Ovary (tissue), 9 donors: ENCODE measurements around the gene ARAP3. TPM values are rescaled to one million over a fixed set of nuclear protein-coding genes. Genes with fewer than 3 reads are reported as not detected.

Experiments
- DNase-seq, 5 donors: peaks; one replicate each; pipeline ENCODE4 v3.0.0-alpha.2; 2019 to 2020
- H3K27ac ChIP-seq, 2 donors: fragments of 200-600 bp; one replicate each; pipeline versions ENCODE4 v1.5.1 to v1.8.0; 2019 to 2022
- H3K27me3 ChIP-seq: fragments of 200-600 bp; one replicate; pipeline ENCODE4 v1.8.0; 2022
- H3K36me3 ChIP-seq: fragments of 200-600 bp; sonication (generic); one replicate; pipeline ENCODE4 v1.5.1; 2019
- H3K4me1 ChIP-seq: one replicate; pipeline ENCODE4 v1.8.1; 2013; ENCODE audit warnings: mild to moderate bottlenecking, moderate library complexity; ENCODE audit not compliant: insufficient read depth
- H3K4me3 ChIP-seq: fragments of 200-600 bp; sonication (generic); one replicate; pipeline ENCODE4 v1.5.1; 2017
- H3K9me3 ChIP-seq, 2 donors: fragments of 200-600 bp in 1 of 2; sonication (generic) in 1 of 2; one replicate each; pipeline versions ENCODE4 v1.5.1 to v1.8.1; 2013 to 2019; ENCODE audit warnings: mild to moderate bottlenecking in 1 of 2, moderate library complexity in 1 of 2
- EP300 ChIP-seq: sonication (generic); formaldehyde crosslinking; IDR thresholded peaks from one replicate; pipeline ENCODE4 v1.6.1; 2017; ENCODE audit warnings: antibody characterized with exemption
- POLR2A ChIP-seq: fragments of 450-650 bp; IDR thresholded peaks from one replicate; pipeline ENCODE4 v1.6.1; 2017; ENCODE audit warnings: antibody characterized with exemption, mild to moderate bottlenecking, moderate library complexity
- WGBS, 3 donors: extraction: QIAGEN DNeasy Blood & Tissue Kit in 1 of 3; methylation state at CpG; one replicate each; pipeline versions ENCODE4 v1.1.5 to v1.1.7; 2013 to 2017; 5-methylcytosine and 5-hydroxymethylcytosine counted together
- intact Hi-C, 4 donors: fragments of 100-400 bp; cut with DNase I; formaldehyde crosslinking; loops; one replicate each; pipeline versions ENCODE4 v1.11.0 to v1.15.1; 2022 to 2023
- polyA plus RNA-seq, 2 donors: library from polyadenylated mRNA; stranded (reverse); fragments of 200-250 nt in 1 of 2; fragments of 350-450 nt in 1 of 2; fragmentation: Illumina TruSeq in 1 of 2; extraction: RNeasy Lipid Tissue Mini Kit (QIAGEN cat#74804) in 1 of 2; gene quantifications; one replicate each; pipeline ENCODE4 v1.2.3, GENCODE V29; 2013 to 2014
- total RNA-seq, 7 donors: library from RNA; depleted of rRNA in 2 of 7; stranded (reverse); fragments of >200 nt in 2 of 7; fragmentation: NEBNext Ultra II Directional in 3 of 7; extraction: Animal tissue kit (Norgen Biotek cat#: 25700) in 3 of 7; gene quantifications; one replicate each; pipeline versions ENCODE4 v1.1.0 to v1.2.4, GENCODE V29; 2016 to 2023
- TF ChIP-seq, protein P1 (sequence below), 3 donors: fragments of 450-650 bp in 2 of 3; fragments of 200-600 bp in 1 of 3; IDR thresholded peaks; one replicate each; pipeline versions ENCODE4 v1.5.1 to v1.8.0; 2016 to 2022; ENCODE audit warnings: antibody characterized with exemption in 3 of 3, mild to moderate bottlenecking in 1 of 3
- donor health status: DM: no; HTN: no; CAD: no; lungs with moderate emphysema.
- donor health status: DM: no; HTN: no; CAD: no.
- donor health status: Bipolar disorder and iron deficiency.
- donor health status: DM: yes; HTN: yes; CAD: no.
- donor health status: DM: no; HTN: no; CAD: no.
- donor health status: DM: yes; HTN: yes; CAD: no.

Gene ARAP3
- total and polyA plus RNA-seq, 9 donors, result 3.5 to 11.2 (median 8.0) TPM

DNA sequence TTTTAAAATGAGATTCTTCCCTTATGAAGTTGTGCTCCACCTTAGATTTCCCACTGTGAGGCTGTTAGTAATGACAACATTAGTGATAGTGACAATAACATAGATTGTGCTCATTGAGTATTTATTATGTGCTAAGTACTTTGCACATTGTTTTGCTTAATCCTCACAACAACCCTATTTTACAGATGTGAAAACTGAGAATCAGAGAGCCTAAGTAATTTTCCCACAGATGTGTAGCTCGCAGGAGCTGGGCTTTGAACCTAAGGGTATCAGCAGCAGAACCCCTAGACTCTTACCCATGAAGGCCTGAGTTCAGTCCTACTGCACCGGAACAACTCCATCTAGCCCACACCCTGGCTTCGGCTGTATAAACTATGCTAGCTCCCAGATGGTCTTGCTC is 15.6 kb upstream of the ARAP3 start:
- no peaks in the 10 kb centered on the region for H3K36me3 ChIP-seq
- TF ChIP-seq, protein P1, sequence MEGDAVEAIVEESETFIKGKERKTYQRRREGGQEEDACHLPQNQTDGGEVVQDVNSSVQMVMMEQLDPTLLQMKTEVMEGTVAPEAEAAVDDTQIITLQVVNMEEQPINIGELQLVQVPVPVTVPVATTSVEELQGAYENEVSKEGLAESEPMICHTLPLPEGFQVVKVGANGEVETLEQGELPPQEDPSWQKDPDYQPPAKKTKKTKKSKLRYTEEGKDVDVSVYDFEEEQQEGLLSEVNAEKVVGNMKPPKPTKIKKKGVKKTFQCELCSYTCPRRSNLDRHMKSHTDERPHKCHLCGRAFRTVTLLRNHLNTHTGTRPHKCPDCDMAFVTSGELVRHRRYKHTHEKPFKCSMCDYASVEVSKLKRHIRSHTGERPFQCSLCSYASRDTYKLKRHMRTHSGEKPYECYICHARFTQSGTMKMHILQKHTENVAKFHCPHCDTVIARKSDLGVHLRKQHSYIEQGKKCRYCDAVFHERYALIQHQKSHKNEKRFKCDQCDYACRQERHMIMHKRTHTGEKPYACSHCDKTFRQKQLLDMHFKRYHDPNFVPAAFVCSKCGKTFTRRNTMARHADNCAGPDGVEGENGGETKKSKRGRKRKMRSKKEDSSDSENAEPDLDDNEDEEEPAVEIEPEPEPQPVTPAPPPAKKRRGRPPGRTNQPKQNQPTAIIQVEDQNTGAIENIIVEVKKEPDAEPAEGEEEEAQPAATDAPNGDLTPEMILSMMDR (IDR thresholded peaks at IDR 0.05), result no peak
- TF ChIP-seq POLR2A, result no peak
- no peak for TF ChIP-seq EP300
- intact Hi-C loops, result loop anchor here in 1 of 4 donors (5.0 kb wide), 1 partner anchor 260 kb away; the partner anchor contains the start of gene PCDH12
- H3K9me3 ChIP-seq, result no peaks in the 10 kb centered on the region
- no peak for DNase-seq
- H3K27me3 ChIP-seq, result no peaks in the 10 kb centered on the region
- H3K27ac ChIP-seq, result no peak overlapping the region
- WGBS, 3 donors, result 80 to 86% (median 83%) methylated on average over 3 of the region's 3 CpGs
- H3K4me1 ChIP-seq, result no peaks in the 10 kb centered on the region
- no peak overlapping the region for H3K4me3 ChIP-seq

DNA sequence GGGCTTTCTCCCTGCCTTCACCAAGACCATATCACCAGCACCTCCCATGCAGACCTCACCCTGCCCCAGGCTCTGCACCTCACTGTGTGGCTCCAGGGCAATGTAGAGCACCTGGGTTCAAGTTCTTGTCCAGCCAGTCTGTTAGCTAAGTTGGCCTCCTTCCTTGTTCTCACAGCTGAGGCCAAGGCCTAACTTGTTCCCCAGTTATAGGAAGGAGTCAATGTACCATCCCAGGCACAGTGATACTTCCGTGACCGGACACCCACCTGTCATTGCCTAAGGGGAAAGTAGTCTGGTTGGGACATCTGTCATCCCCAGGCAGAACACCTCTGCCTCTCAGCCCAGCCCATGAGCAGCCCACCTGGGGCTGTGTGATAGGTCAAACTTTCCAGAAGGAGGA is 14.4 kb upstream of the ARAP3 start:
- TF ChIP-seq, protein P1 (IDR thresholded peaks at IDR 0.05), result no peak
- no peak for TF ChIP-seq EP300
- TF ChIP-seq POLR2A, result no peak
- Histone ChIP-seq H3K36me3 (no peaks in the 10 kb centered on the region), H3K9me3 (no peaks in the 10 kb centered on the region), H3K27ac (no peak overlapping the region), H3K27me3 (no peaks in the 10 kb centered on the region), H3K4me3 (no peak overlapping the region), H3K4me1 (no peaks in the 10 kb centered on the region)
- 86 to 96% (median 95%) methylated on average over 2 of the region's 2 CpGs for WGBS, 3 donors
- intact Hi-C loops, result loop anchor here in 1 of 4 donors (5.0 kb wide), 1 partner anchor 261 kb away; the partner anchor contains the start of gene PCDH12
- DNase-seq, result no peak

DNA sequence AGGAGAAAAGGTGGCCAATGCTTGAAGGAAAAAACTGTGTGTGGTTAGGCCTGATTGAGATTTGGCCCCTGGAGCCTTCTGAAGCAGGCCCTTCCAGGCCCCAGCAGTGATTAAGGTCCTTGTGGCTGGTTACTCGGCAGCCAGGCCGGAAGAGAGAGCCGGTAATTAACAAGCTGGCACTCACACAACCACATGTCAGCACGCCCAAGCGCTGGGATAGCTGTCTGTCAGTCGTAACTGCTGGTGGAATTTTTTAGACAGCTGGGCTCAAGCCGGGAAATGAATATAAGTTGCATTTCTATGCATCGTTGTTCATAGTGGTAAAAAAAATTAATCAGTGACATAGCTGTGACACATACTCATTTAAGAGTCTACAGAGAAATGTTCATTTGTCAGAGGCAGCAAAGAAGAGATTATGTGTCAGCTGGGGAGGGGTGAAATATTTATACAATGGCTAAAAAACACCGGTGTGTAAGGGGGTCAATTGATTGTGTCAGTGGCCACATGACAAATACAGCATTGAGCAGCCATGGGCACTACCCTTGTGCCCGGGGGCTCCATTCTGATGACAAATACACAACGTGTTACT is 13.7 kb upstream of the ARAP3 start:
- no peaks in the 10 kb centered on the region for H3K36me3 ChIP-seq
- H3K9me3 ChIP-seq, result no peaks in the 10 kb centered on the region
- 70 to 79% (median 76%) methylated on average over 11 of the region's 11 CpGs for WGBS, 3 donors
- no peak overlapping the region for H3K27ac ChIP-seq
- no peaks in the 10 kb centered on the region for H3K27me3 ChIP-seq
- TF ChIP-seq EP300, result no peak
- intact Hi-C loops, result loop anchor here in 1 of 4 donors (5.0 kb wide), 1 partner anchor 262 kb away; the partner anchor contains the start of gene PCDH12
- no peak overlapping the region for H3K4me3 ChIP-seq
- DNase-seq, result no peak
- no peaks in the 10 kb centered on the region for H3K4me1 ChIP-seq

DNA sequence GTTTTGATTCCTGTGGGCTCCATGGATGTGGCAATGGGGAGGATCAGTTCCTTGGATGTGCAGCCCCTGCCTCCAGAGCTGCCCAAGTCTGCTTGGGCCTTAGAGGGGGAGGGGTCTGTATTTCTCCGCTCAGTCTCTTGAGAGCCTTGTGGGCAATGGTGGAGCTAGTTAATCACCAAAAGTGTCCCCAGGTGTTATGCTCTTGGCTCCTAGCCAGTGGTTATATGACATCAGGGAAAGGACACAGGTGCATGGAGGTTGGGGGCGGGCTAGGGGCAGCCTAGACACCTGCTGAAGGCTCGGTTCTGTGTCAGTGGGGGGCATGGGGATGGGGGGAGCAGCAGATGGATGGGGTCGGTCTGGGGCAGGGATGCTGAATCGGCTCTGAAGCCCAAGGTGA is 12.4 kb upstream of the ARAP3 start:
- no peaks in the 10 kb centered on the region for H3K27me3 ChIP-seq

More for the DNA sequence above, 12.4 kb upstream of the ARAP3 start:
- 67 to 75% (median 71%) methylated on average over 5 of the region's 5 CpGs for WGBS, 3 donors
- no peak for DNase-seq
- Histone ChIP-seq H3K4me3 (no peak overlapping the region), H3K27ac (no peak overlapping the region), H3K36me3 (no peaks in the 10 kb centered on the region), H3K9me3 (no peaks in the 10 kb centered on the region), H3K4me1 (no peaks in the 10 kb centered on the region)
- intact Hi-C loops, result no loop called here
- TF ChIP-seq, protein P1 (IDR thresholded peaks at IDR 0.05), result no peak
- no peak for TF ChIP-seq EP300
- no peak for TF ChIP-seq POLR2A
